Loucy (cell line): ENCODE measurements around the gene ZNF148.

ENCODE experiments used
- CTCF ChIP-seq: fragments of 200-600 bp; sonication (generic); conservative IDR thresholded peaks from 2 replicates; pipeline ENCODE4 v1.5.1; 2014; ENCODE audit warnings: mild to moderate bottlenecking, antibody characterized with exemption, low read length
- EZH2phosphoT487 ChIP-seq: fragments of 200-600 bp; IDR thresholded peaks from 2 replicates; pipeline ENCODE4 v1.6.1; 2018; ENCODE audit warnings: antibody characterized with exemption, mild to moderate bottlenecking, moderate library complexity, borderline replicate concordance

- TF ChIP-seq CTCF (no peak), EZH2phosphoT487 (no peak)
Observed at GRCh38 chr3:125189378-125190165, 185.6 kb downstream of the ZNF148 start.
